Vagina (tissue), 2 donors: ENCODE data around the gene NINJ1.

Experiments used
- CTCF ChIP-seq, 3 experiments: fragments of 450-650 bp in 2 of 3; fragments of 200-600 bp in 1 of 3; sonication (generic) in 1 of 3; IDR thresholded peaks; one replicate each; pipeline ENCODE4 v1.5.1; 2017 to 2019; ENCODE audit warnings: antibody characterized with exemption in 3 of 3, mild to moderate bottlenecking in 2 of 3, moderate library complexity in 2 of 3
- POLR2A ChIP-seq, 2 donors: fragments of 450-650 bp; IDR thresholded peaks; one replicate each; pipeline ENCODE4 v1.6.1; 2017; ENCODE audit warnings: antibody characterized with exemption in 2 of 2, mild to moderate bottlenecking in 2 of 2, moderate library complexity in 2 of 2
- POLR2AphosphoS5 ChIP-seq, 2 donors: sonication (generic); formaldehyde crosslinking; IDR thresholded peaks; one replicate each; pipeline ENCODE4 v1.9.0; 2017; ENCODE audit warnings: antibody characterized with exemption in 2 of 2, mild to moderate bottlenecking in 2 of 2, low read depth in 1 of 2; ENCODE audit not compliant: insufficient read depth in 1 of 2

GRCh38 chr9:93112864-93113389 lies 21.1 kb downstream of the NINJ1 start:
- TF ChIP-seq CTCF (IDR thresholded peaks at IDR 0.05): no peak
- TF ChIP-seq POLR2A (IDR thresholded peaks at IDR 0.05): no peak
- TF ChIP-seq POLR2AphosphoS5 (IDR thresholded peaks at IDR 0.05; ENCODE audit: insufficient read depth in 1 of 2, low read depth in 1 of 2): no peak
